KMS-11 (cell line): ENCODE measurements around the gene BHLHA15.

Source experiments
- H2AFZ ChIP-seq: fragments of 200-600 bp; sonication (generic); 2 replicates; pipeline ENCODE4 v1.6.1; 2016; ENCODE audit warnings: antibody characterized with exemption, mixed run types, low read depth
- H3K27ac ChIP-seq: fragments of 200-600 bp; sonication (generic); 2 replicates; pipeline ENCODE4 v1.6.1; 2016; ENCODE audit warnings: mild to moderate bottlenecking, mixed run types
- H3K27me3 ChIP-seq: fragments of 200-600 bp; sonication (generic); 2 replicates; pipeline ENCODE4 v1.6.1; 2017; ENCODE audit warnings: mild to moderate bottlenecking, low read depth, mixed run types, moderate library complexity; ENCODE audit not compliant: insufficient read depth
- H3K36me3 ChIP-seq: fragments of 200-600 bp; sonication (generic); 2 replicates; pipeline ENCODE4 v1.6.1; 2017; ENCODE audit warnings: mild to moderate bottlenecking, mixed run types; ENCODE audit not compliant: insufficient read depth
- H3K4me1 ChIP-seq: fragments of 200-600 bp; sonication (generic); 2 replicates; pipeline ENCODE4 v1.6.1; 2016; ENCODE audit warnings: mild to moderate bottlenecking, low read depth, mixed run types; ENCODE audit not compliant: poor library complexity, severe bottlenecking
- H3K4me2 ChIP-seq: fragments of 200-600 bp; sonication (generic); 2 replicates; pipeline ENCODE4 v1.7.0; 2016; ENCODE audit warnings: mild to moderate bottlenecking, mixed run types
- H3K4me3 ChIP-seq: fragments of 200-600 bp; sonication (generic); IDR thresholded peaks from 2 replicates; pipeline ENCODE4 v1.6.1; 2017; ENCODE audit warnings: low read depth, low read length, mixed read lengths; ENCODE audit not compliant: insufficient read depth
- H3K79me2 ChIP-seq: fragments of 200-600 bp; sonication (generic); 2 replicates; pipeline ENCODE4 v1.6.1; 2016; ENCODE audit warnings: low read depth, mixed run types; ENCODE audit not compliant: insufficient read depth
- H3K9ac ChIP-seq: fragments of 200-600 bp; sonication (generic); 2 replicates; pipeline ENCODE4 v1.6.1; 2016; ENCODE audit warnings: mild to moderate bottlenecking, mixed run types
- H4K20me1 ChIP-seq: fragments of 200-600 bp; sonication (generic); 2 replicates; pipeline ENCODE4 v1.6.1; 2016; ENCODE audit warnings: mild to moderate bottlenecking, mixed run types; ENCODE audit not compliant: insufficient read depth
- CTCF ChIP-seq: fragments of 200-600 bp; sonication (generic); conservative IDR thresholded peaks from 2 replicates; pipeline ENCODE4 v1.6.1; 2017; ENCODE audit warnings: low read depth, mild to moderate bottlenecking, antibody characterized with exemption, low read length, moderate library complexity, mixed read lengths

BHLHA15 gene

GRCh38 chr7:98213888-98214810, 2.9 kb downstream of the BHLHA15 start:
- no peak for TF ChIP-seq CTCF
- H3K36me3 ChIP-seq = no peaks in the 10 kb centered on the region
- H3K4me2 ChIP-seq = no peak overlapping the region
- H4K20me1 ChIP-seq = no peaks in the 10 kb centered on the region
- H3K27ac ChIP-seq = no peak overlapping the region
- H3K9ac ChIP-seq = no peak overlapping the region
- H3K27me3 ChIP-seq = no peaks in the 10 kb centered on the region
- peaks cover 11% of the 10 kb centered on the region for H3K79me2 ChIP-seq
- no peak overlapping the region for H3K4me3 ChIP-seq
- no peak overlapping the region for H2AFZ ChIP-seq
- H3K4me1 ChIP-seq = peaks cover 17% of the 10 kb centered on the region

GRCh38 chr7:98214811-98215321, 3.6 kb downstream of the BHLHA15 start:
- no peak for TF ChIP-seq CTCF
- Histone ChIP-seq H3K4me2 (no peak overlapping the region), H3K27ac (no peak overlapping the region), H4K20me1 (no peaks in the 10 kb centered on the region), H3K79me2 (peaks cover 11% of the 10 kb centered on the region), H3K4me1 (peaks cover 24% of the 10 kb centered on the region), H3K4me3 (no peak overlapping the region), H3K36me3 (no peaks in the 10 kb centered on the region), H3K9ac (no peak overlapping the region), H2AFZ (no peak overlapping the region), H3K27me3 (no peaks in the 10 kb centered on the region)

GRCh38 chr7:98215561-98216495, 4.6 kb downstream of the BHLHA15 start:
- H3K36me3 ChIP-seq = no peaks in the 10 kb centered on the region
- no peaks in the 10 kb centered on the region for H3K27me3 ChIP-seq
- peaks cover 25% of the 10 kb centered on the region for H3K4me1 ChIP-seq
- no peak overlapping the region for H3K4me3 ChIP-seq
- no peak overlapping the region for H3K4me2 ChIP-seq
- H4K20me1 ChIP-seq = no peaks in the 10 kb centered on the region
- no peak overlapping the region for H3K9ac ChIP-seq
- H3K79me2 ChIP-seq = peaks cover 11% of the 10 kb centered on the region
- no peak for TF ChIP-seq CTCF
- no peak overlapping the region for H3K27ac ChIP-seq
- H2AFZ ChIP-seq = no peak overlapping the region

GRCh38 chr7:98216941-98217622, 5.8 kb downstream of the BHLHA15 start:
- H2AFZ ChIP-seq = no peak overlapping the region
- H4K20me1 ChIP-seq = no peaks in the 10 kb centered on the region
- no peak overlapping the region for H3K4me3 ChIP-seq
- no peaks in the 10 kb centered on the region for H3K36me3 ChIP-seq
- no peak overlapping the region for H3K4me2 ChIP-seq
- H3K27ac ChIP-seq = no peak overlapping the region
- peaks cover 6% of the 10 kb centered on the region for H3K79me2 ChIP-seq
- no peaks in the 10 kb centered on the region for H3K27me3 ChIP-seq
- H3K4me1 ChIP-seq = peaks cover 25% of the 10 kb centered on the region
- no peak for TF ChIP-seq CTCF
- no peak overlapping the region for H3K9ac ChIP-seq
